Stimulated activated CD4-positive, alpha-beta T cell treated with anti-CD3 and anti-CD28 coated beads, Interleukin-1b, Interleukin-23, amount 100 ng/mL, for 4 hours (primary cell): ENCODE results near the gene SLC35A4.
"Not testable (repeated sequence)": the region's sequence is repeated elsewhere in the genome, so short reads cannot be mapped to it uniquely, and the experiment has no call there.

Experiments
- DNase-seq, 2 donors: peaks; one replicate each; pipeline ENCODE4 v3.0.0-alpha.2; 2020; ENCODE audit warnings: low read depth in 2 of 2

Gene SLC35A4

GRCh38 chr5:140558542-140558941, 6.1 kb upstream of the SLC35A4 start:
- no peak for DNase-seq

- DNase-seq: no peak
These were observed 4.4 kb upstream of the SLC35A4 start for GRCh38 chr5:140560227-140560626.

GRCh38 chr5:140561753-140562523, 2.7 kb upstream of the SLC35A4 start:
- no peak for DNase-seq

GRCh38 chr5:140563596-140563995, 1.0 kb upstream of the SLC35A4 start:
- no peak for DNase-seq

GRCh38 chr5:140565024-140565779, 574 bp downstream of the SLC35A4 start:
- DNase-seq: no peak

GRCh38 chr5:140565780-140566095, 1.1 kb downstream of the SLC35A4 start:
- DNase-seq: no peak

GRCh38 chr5:140566665-140567064, 2.0 kb downstream of the SLC35A4 start:
- no peak for DNase-seq

GRCh38 chr5:140567136-140567818, 2.6 kb downstream of the SLC35A4 start:
- DNase-seq: no peak

GRCh38 chr5:140567871-140568270, 3.2 kb downstream of the SLC35A4 start:
- no peak for DNase-seq

- DNase-seq: no peak
These were observed 3.9 kb downstream of the SLC35A4 start for GRCh38 chr5:140568443-140569063.

- DNase-seq: no peak
These were observed 4.6 kb downstream of the SLC35A4 start for GRCh38 chr5:140569197-140569596.

GRCh38 chr5:140570058-140570457, 5.4 kb downstream of the SLC35A4 start:
- no peak for DNase-seq

GRCh38 chr5:140570488-140570887, 5.9 kb downstream of the SLC35A4 start:
- no peak for DNase-seq

- no peak for DNase-seq
These were observed 6.5 kb downstream of the SLC35A4 start for GRCh38 chr5:140571105-140571504.

GRCh38 chr5:140573683-140574082, 9.1 kb downstream of the SLC35A4 start:
- no peak for DNase-seq

- no peak for DNase-seq
These were observed 9.5 kb downstream of the SLC35A4 start for GRCh38 chr5:140574165-140574564.

GRCh38 chr5:140575309-140575708, 10.7 kb downstream of the SLC35A4 start:
- DNase-seq: no peak

- no peak for DNase-seq
These were observed 12.2 kb downstream of the SLC35A4 start for GRCh38 chr5:140576776-140577201.

GRCh38 chr5:140579188-140579747, 14.6 kb downstream of the SLC35A4 start:
- not testable (repeated sequence) for DNase-seq

GRCh38 chr5:140587495-140587894, 22.9 kb downstream of the SLC35A4 start:
- DNase-seq: no peak

- DNase-seq: no peak
These were observed 23.9 kb downstream of the SLC35A4 start for GRCh38 chr5:140588311-140589070.
